Fibroblast of skin of abdomen (primary cell): ENCODE data around the gene MYH7B.
A peak's percentile ranks its signal among the peaks of the same experiment; 100 is the strongest.

ENCODE experiments used
- DNase-seq: peaks from one replicate; pipeline ENCODE4 v3.0.0-alpha.2; 2013

MYH7B gene

GRCh38 chr20:34945315-34946077 lies 10.2 kb upstream of the MYH7B start:
- no peak for DNase-seq

DNA sequence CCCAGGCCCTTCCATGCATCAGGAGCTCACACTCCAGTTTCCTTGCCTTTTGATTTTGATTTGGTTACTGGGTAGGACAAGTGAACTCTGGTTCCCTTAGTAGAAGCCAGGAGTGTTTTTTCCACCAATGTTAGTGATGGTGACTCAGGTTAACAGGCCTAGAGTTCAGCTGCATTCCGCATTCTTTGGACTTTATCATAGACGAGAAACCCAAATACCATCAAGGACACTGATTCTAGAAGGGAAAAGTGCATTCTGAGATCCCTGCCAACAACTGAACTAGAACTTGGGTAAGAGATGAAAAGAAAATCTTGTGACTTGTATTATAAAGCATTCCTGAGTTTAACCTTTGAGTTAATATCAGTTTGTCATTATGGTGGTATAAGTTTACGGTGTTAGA lies 9.0 kb upstream of the MYH7B start:
- DNase-seq: no peak

- DNase-seq: no peak
These were observed 8.3 kb upstream of the MYH7B start for GRCh38 chr20:34947336-34947735.

GRCh38 chr20:34948030-34948429 lies 7.6 kb upstream of the MYH7B start:
- peak; percentile 82 for DNase-seq

- no peak for DNase-seq
These were observed 6.5 kb upstream of the MYH7B start for GRCh38 chr20:34949120-34949519.

- DNase-seq: no peak
These were observed 4.4 kb upstream of the MYH7B start for GRCh38 chr20:34951252-34951651.

DNA sequence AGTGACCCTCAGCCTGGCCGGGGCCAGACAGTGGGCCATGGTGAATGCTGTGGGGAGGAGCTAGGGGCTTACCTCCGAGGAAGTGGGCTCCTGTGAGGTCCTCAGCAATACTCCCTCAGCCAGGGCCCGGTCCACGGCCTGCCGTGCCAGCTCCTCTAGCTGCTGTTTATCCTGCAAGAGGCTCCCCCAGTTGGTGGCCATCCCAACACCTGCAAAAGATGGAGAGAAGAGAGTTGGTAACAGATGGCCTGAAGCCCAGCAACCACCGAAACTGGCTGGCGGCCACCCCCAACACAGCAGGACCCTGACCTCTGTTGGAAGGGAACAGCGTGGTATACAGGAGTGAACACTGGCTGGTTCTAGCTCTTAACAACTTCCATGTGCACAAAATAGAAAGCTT lies 4.0 kb upstream of the MYH7B start:
- no peak for DNase-seq

GRCh38 chr20:34952671-34953070 lies 3.0 kb upstream of the MYH7B start:
- peak; percentile 79 for DNase-seq

DNA sequence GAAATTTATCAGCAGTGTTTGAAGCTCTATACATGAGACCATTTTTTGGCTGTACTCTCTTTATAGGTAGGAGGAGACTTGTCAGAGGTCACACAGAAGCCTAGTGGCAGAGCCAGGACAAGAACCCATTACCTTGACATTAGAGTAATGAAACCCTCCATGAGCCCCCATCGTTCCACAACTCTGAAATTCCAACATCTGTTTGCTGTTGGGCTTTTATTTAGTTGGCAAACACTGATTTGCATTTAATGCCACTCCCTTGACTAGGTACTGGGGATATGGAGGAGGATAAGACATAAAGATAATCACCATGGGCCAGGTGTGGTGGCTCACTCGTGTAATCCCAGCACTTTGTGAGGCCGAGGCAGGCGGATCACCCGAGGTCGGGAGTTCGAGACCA lies 1.7 kb upstream of the MYH7B start:
- DNase-seq: no peak

GRCh38 chr20:34954904-34955230 lies 801 bp upstream of the MYH7B start:
- peak; percentile 51 for DNase-seq

GRCh38 chr20:34956041-34956458 lies 382 bp downstream of the MYH7B start:
- no peak for DNase-seq

GRCh38 chr20:34956751-34957472 lies 1.2 kb downstream of the MYH7B start:
- no peak for DNase-seq

- no peak for DNase-seq
These were observed 8.8 kb downstream of the MYH7B start for GRCh38 chr20:34964486-34964885.

- DNase-seq: no peak
These were observed 9.4 kb downstream of the MYH7B start for GRCh38 chr20:34965051-34965450.

DNA sequence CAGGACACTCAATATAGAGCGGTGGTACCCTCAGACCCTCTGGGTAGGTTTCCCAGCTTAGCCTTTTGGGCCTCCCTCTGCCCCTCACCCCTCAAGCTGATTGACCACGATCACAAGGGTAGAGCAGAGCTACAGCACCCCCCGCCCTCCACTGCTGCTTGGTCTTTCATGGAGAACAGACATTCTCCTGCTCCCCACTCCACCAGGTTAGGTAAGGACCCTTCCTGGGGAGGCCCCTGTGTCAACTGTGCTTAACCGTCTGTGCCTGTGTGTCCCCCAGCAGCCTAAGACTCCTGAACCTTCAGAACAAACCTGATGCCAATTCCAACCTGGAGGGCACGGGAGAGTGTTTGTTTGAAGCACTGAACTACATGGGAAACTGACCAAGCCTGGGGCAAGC lies 11.8 kb downstream of the MYH7B start:
- DNase-seq: no peak

- no peak for DNase-seq
These were observed 12.5 kb downstream of the MYH7B start for GRCh38 chr20:34968042-34968775.

DNA sequence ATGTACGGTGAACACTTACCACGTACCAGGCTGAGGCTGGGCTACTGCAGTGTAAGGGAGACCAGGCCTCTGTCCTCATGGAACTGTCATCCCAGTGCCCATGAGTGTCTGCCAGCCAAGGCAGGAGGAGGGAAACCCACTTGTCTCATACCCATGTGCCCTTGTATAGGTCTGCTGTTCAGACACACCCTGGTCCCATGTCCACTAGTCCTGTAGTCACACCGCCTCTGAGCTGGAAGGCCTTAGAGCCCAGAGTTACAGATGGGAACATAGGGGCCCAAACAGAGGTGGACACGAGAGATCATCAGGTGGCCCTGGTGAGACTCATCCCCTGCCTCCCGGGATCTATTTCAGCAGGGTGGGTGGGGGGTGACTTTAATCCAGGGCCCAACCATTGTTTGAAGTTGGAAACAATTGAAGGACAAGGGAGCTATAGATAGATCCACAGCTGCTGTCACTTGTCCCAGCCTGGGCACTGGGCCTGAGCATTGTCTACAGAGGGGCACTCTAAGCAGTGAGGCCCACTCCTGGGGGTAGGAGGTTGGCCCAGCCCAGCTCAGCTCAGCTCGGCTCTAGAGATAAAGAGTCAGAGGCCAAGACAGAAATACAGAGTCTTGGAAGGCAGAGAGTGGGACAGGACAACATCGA lies 14.6 kb downstream of the MYH7B start:
- DNase-seq: no peak

DNA sequence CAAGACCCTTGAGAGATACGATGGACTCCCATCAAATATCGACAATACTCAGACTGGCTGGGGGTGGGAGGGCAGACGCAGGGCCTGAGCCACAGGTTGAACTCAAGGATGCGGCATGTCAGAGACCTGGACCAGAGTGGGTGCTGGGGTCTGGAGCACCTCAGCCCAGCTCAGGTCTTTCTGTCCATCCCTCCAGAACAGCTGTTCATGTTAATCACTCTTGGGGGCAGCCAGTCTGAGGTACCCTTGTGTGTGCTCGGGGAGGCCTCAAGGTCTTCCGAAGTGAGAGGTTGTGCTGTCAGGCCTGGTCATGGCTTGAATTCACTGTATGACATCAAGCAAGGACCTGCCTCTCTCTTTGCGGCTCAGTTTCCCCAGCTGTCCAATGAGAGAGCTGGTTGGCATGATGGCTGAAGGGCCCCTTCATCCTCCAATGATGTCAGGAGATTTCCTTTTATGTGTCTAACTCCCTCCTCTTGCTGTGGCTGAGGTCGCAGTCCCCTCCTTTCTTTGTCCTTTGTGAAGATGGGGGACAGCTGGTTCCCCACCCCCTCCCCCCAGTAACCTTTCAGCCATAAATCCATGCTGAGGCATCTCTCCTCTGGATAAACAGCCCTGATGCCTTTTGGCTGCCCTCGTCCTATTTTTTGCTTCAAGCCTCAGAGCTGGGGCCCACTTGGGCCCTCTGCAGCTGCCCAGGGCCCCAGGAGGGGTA lies 15.3 kb downstream of the MYH7B start:
- no peak for DNase-seq

DNA sequence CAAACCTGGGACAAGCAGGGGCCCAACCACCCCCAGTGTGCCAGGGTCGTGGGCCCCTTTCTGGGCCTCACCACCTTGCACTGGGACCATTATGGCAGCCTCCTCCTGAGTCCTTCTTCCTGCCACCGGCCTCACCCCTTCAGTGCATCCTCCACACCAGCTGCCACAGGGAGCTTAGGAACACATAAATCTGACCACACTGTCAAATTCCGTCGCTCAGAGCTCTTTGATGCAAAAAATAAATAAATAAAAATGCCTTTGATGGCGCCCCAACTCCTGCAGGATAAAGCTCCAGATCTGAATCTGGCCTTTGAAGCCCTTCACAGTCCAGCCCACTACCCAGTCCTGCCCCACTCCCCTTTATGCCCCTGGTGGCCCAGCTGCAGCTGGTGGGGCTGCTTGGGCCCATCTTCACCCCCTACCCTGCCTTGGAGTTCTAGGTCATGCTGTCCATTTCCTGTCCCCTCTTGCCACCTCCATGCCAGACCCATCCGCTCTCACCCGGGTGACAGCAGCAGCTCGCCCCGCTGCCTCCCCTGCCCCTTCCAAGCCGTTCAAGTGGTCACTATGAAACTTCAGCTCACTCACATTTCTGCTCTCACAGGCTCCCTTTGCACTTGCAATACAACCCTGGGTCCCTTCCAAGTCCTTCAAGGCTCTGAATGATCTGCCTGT lies 16.0 kb downstream of the MYH7B start:
- no peak for DNase-seq

DNA sequence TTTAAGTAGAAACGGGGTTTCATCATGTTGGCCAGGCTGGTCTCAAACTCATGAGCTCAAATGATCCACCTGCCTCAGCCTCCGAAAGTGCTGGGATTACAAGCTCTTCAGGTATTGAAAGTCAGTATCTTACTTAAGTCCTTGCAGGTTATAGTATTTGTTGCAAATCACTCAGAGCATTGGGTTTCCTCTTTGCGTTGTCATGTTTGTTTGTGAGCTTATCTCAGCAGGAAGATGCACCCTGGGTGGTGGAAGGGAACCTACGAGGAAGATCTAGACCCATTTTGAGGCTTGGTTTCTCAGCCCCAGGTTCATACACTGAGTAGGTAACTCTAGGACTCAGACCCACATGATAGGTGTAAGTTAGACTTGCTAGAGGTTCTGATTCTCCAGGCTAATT lies 18.6 kb downstream of the MYH7B start:
- DNase-seq: no peak

- no peak for DNase-seq
These were observed 20.6 kb downstream of the MYH7B start for GRCh38 chr20:34976286-34976685.
